ENCODE data around the gene ARHGAP8. TPM values are rescaled to one million over a fixed set of nuclear protein-coding genes. Genes with fewer than 3 reads are reported as not detected.
"Not testable (repeated sequence)": the region's sequence is repeated elsewhere in the genome, so short reads cannot be mapped to it uniquely, and the experiment has no call there.

ARHGAP8 gene
- total RNA-seq, 2 experiments from 2014 or later, result 5.7 to 6.3 TPM

DNA sequence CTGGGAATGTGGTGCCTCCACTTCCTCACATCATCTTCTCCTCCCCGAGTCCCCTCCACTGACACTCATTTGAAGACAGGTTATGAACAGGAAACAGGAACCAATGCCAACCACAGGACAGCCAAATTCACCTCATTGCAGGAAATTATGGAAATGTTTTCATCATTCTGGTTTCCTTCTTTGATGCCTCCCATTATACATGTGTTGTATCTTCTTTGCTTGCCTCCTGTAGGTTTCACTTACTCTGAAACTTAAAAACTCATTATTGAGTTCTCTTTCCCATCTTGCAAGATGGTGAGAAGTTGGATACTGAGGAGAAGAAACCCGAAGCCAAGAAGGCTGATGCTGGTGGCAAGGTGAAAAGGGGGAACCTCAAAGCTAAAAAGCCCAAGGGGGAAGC, 148.9 kb downstream of the ARHGAP8 start:
- Histone ChIP-seq H3K4me3 (ENCODE audit: low read length) (no peak overlapping the region), H3K27ac (ENCODE audit: low read depth in 1 of 2, low read length in 2 of 2) (no peak overlapping the region), H3K4me1 (ENCODE audit: insufficient read depth, low read length) (no peaks in the 10 kb centered on the region), H3K9me3 (ENCODE audit: control insufficient read depth in 1 of 2, insufficient read depth in 1 of 2, low read length in 2 of 2) (peaks cover 10 to 15% of the 10 kb centered on the region in 2 experiments), H3K27me3 (ENCODE audit: control insufficient read depth in 1 of 2, insufficient read depth in 2 of 2, low read length in 2 of 2) (peaks cover 0 to 4% of the 10 kb centered on the region in 2 experiments), H3K36me3 (ENCODE audit: insufficient read depth, low read length) (no peaks in the 10 kb centered on the region)
- Mint-ChIP-seq H3K27me3 (peaks cover 28% of the 10 kb centered on the region), H3K27ac (no peak overlapping the region), H3K36me3 (ENCODE audit: low read depth) (no peaks in the 10 kb centered on the region), H3K9me3 (peaks cover 2% of the 10 kb centered on the region), H3K4me3 (no peak overlapping the region), H3K4me1 (ENCODE audit: low read depth) (no peaks in the 10 kb centered on the region)
- TF ChIP-seq, protein P1, sequence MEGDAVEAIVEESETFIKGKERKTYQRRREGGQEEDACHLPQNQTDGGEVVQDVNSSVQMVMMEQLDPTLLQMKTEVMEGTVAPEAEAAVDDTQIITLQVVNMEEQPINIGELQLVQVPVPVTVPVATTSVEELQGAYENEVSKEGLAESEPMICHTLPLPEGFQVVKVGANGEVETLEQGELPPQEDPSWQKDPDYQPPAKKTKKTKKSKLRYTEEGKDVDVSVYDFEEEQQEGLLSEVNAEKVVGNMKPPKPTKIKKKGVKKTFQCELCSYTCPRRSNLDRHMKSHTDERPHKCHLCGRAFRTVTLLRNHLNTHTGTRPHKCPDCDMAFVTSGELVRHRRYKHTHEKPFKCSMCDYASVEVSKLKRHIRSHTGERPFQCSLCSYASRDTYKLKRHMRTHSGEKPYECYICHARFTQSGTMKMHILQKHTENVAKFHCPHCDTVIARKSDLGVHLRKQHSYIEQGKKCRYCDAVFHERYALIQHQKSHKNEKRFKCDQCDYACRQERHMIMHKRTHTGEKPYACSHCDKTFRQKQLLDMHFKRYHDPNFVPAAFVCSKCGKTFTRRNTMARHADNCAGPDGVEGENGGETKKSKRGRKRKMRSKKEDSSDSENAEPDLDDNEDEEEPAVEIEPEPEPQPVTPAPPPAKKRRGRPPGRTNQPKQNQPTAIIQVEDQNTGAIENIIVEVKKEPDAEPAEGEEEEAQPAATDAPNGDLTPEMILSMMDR (IDR thresholded peaks at IDR 0.05), result no peak
- POLR2A ChIA-PET, result no interaction called here
- DNase-seq, result peak in 1 of 14 experiments; percentile 5
- CTCF ChIA-PET, result no interaction called here
- intact Hi-C loops (cut with DNase I, micrococcal nuclease), result no loop called here
- no peak for ATAC-seq (ENCODE audit: poor library complexity)

DNA sequence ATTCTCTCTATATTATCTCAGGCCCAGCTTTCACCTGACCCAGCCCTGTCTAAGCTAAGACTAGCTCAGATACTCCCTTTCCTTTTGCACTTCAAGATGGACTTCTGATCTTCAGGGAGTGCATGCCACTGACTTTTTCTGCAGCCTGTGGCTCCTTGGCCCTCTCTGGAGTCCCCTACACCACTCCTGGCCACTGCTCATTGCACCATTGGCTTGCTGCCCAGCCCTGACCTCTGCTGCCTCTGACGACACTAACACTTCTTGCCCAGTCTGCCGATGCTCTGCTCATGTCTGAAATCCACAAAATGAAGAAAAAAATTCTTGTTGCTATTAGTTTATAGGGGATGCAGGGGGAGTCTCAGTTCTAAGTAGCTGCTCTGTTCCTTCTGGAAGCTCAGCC, 150.8 kb downstream of the ARHGAP8 start:
- DNase-seq; H3K9me3 Mint-ChIP-seq; POLR2A ChIA-PET; H3K4me1 ChIP-seq (ENCODE audit: insufficient read depth, low read length); H3K27me3 ChIP-seq (ENCODE audit: control insufficient read depth in 1 of 2, insufficient read depth in 2 of 2, low read length in 2 of 2); ATAC-seq (ENCODE audit: poor library complexity); CTCF ChIA-PET; intact Hi-C loops (cut with DNase I, micrococcal nuclease); H3K4me3 Mint-ChIP-seq; H3K36me3 Mint-ChIP-seq (ENCODE audit: low read depth); H3K4me3 ChIP-seq (ENCODE audit: low read length); H3K27ac ChIP-seq (ENCODE audit: low read depth in 1 of 2, low read length in 2 of 2); H3K36me3 ChIP-seq (ENCODE audit: insufficient read depth, low read length); H3K27ac Mint-ChIP-seq; H3K4me1 Mint-ChIP-seq (ENCODE audit: low read depth): not testable (repeated sequence)
- H3K27me3 Mint-ChIP-seq, result peaks cover 36% of the 10 kb centered on the region
- peaks cover 8 to 15% of the 10 kb centered on the region in 2 experiments for H3K9me3 ChIP-seq (ENCODE audit: control insufficient read depth in 1 of 2, insufficient read depth in 1 of 2, low read length in 2 of 2)

DNA sequence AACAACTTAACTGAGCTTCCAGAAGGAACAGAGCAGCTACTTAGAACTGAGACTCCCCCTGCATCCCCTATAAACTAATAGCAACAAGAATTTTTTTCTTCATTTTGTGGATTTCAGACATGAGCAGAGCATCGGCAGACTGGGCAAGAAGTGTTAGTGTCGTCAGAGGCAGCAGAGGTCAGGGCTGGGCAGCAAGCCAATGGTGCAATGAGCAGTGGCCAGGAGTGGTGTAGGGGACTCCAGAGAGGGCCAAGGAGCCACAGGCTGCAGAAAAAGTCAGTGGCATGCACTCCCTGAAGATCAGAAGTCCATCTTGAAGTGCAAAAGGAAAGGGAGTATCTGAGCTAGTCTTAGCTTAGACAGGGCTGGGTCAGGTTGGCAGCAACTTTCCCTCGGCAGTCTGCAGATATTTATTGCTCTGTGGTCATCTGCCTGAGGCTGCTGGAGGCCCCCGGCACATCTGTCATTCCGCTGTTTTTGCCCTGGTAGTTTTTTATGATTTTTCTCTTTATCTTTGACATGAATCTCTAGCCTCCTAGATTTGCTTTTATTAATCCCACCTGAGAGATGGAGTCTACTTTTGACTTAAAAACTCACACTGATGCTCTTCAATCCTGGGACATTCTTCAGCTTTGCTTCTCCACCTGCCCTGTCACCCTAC, 152.2 kb downstream of the ARHGAP8 start:
- ATAC-seq (ENCODE audit: poor library complexity); H3K9me3 Mint-ChIP-seq; H3K4me1 ChIP-seq (ENCODE audit: insufficient read depth, low read length); H3K4me1 Mint-ChIP-seq (ENCODE audit: low read depth); intact Hi-C loops (cut with DNase I, micrococcal nuclease); H3K27me3 ChIP-seq (ENCODE audit: control insufficient read depth in 1 of 2, insufficient read depth in 2 of 2, low read length in 2 of 2); H3K36me3 ChIP-seq (ENCODE audit: insufficient read depth, low read length); H3K27ac ChIP-seq (ENCODE audit: low read depth in 1 of 2, low read length in 2 of 2); H3K4me3 Mint-ChIP-seq; CTCF ChIA-PET; H3K4me3 ChIP-seq (ENCODE audit: low read length); H3K36me3 Mint-ChIP-seq (ENCODE audit: low read depth); POLR2A ChIA-PET; H3K27ac Mint-ChIP-seq; DNase-seq: not testable (repeated sequence)
- peaks cover 39% of the 10 kb centered on the region for H3K27me3 Mint-ChIP-seq
- peaks cover 7 to 15% of the 10 kb centered on the region in 2 experiments for H3K9me3 ChIP-seq (ENCODE audit: control insufficient read depth in 1 of 2, insufficient read depth in 1 of 2, low read length in 2 of 2)

DNA sequence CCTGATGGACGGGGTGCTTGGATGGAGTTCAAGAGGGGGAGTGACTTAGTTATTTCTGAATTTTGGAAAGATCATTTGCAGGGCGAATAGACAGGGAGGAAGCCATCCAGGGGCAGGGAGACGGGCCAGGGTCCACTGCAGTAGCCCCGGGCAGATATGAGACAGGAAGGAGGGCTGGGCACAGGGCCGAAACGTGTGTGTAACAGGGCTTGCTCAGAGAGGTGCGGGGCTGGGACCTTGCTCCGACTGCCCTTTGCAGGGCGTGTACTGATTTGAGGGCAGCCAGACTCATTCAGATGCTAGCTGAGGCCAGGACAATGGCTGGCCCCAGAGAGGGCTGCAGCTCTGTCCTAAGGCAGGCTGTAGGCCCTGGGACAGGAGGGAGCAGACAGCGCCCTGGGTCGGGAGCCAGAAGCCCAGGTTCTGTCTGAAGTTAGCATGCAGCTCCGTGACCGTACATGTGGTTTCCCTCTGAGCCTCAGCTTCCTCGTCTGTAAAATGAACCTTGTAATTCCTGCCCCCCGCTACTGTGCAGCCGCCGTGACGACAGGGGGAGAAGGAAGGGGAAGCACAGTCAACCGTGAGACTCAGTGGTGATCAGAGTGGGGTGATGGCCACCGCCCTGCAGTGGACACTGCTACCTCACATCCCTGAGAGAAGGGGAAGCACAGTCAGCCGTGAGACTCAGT, 154.0 kb downstream of the ARHGAP8 start:
- CTCF ChIA-PET, result no interaction called here
- intact Hi-C loops (cut with DNase I, micrococcal nuclease), result no loop called here
- POLR2A ChIA-PET, result interaction anchor here (0.6 kb wide), 1 partner anchor 1063 kb away, joined by 3 read pairs; no protein-coding TSS in a partner anchor
- peaks cover 0 to 7% of the 10 kb centered on the region in 2 experiments for H3K27me3 ChIP-seq (ENCODE audit: control insufficient read depth in 1 of 2, insufficient read depth in 2 of 2, low read length in 2 of 2)
- peaks cover 42% of the 10 kb centered on the region for H3K27me3 Mint-ChIP-seq
- no peak for ATAC-seq (ENCODE audit: poor library complexity)
- H3K9me3 ChIP-seq (ENCODE audit: control insufficient read depth in 1 of 2, insufficient read depth in 1 of 2, low read length in 2 of 2), result peaks cover 8 to 11% of the 10 kb centered on the region in 2 experiments
- H3K4me1 ChIP-seq (ENCODE audit: insufficient read depth, low read length), result no peaks in the 10 kb centered on the region
- TF ChIP-seq, protein P1 (IDR thresholded peaks at IDR 0.05), result no peak
- no peaks in the 10 kb centered on the region for H3K36me3 Mint-ChIP-seq (ENCODE audit: low read depth)
- H3K4me3 ChIP-seq (ENCODE audit: low read length), result no peak overlapping the region
- DNase-seq, result no peak
- no peak overlapping the region for H3K27ac Mint-ChIP-seq
- H3K4me1 Mint-ChIP-seq (ENCODE audit: low read depth), result no peaks in the 10 kb centered on the region
- no peak overlapping the region for H3K4me3 Mint-ChIP-seq
- peaks cover 8% of the 10 kb centered on the region for H3K9me3 Mint-ChIP-seq
- H3K36me3 ChIP-seq (ENCODE audit: insufficient read depth, low read length), result no peaks in the 10 kb centered on the region
- no peak overlapping the region for H3K27ac ChIP-seq (ENCODE audit: low read depth in 1 of 2, low read length in 2 of 2)
